Fibroblast of the aortic adventitia (primary cell): Measurements from ENCODE around the gene ECHS1. TPM values are rescaled to one million over a fixed set of nuclear protein-coding genes. Genes with fewer than 3 reads are reported as not detected.
"Not testable (repeated sequence)": the region's sequence is repeated elsewhere in the genome, so short reads cannot be mapped to it uniquely, and the experiment has no call there.

ENCODE experiments used
- DNase-seq: peaks from one replicate; pipeline ENCODE4 v3.0.0-alpha.2; 2010; ENCODE audit warnings: low read depth
- H3K4me3 ChIP-seq: 2 replicates; pipeline ENCODE4 v1.5.1; 2011; ENCODE audit warnings: low read depth, mild to moderate bottlenecking, control low read depth, low read length, moderate library complexity
- CTCF ChIP-seq: IDR thresholded peaks from 2 replicates; pipeline ENCODE4 v1.5.1; 2011; ENCODE audit warnings: mild to moderate bottlenecking, low read length, control low read depth, inconsistent platforms; ENCODE audit not compliant: insufficient read depth
- total RNA-seq: library from RNA; depleted of rRNA; stranded (reverse); fragments of >200 nt; gene quantifications from 2 replicates; pipeline ENCODE4 v1.2.3, GENCODE V29; 2012; ENCODE audit warnings: low replicate concordance

Gene ECHS1
- total RNA-seq, 1 donor = 47.3 TPM

GRCh38 chr10:133391249-133391635 is 18.1 kb upstream of the ECHS1 start:
- no peak for TF ChIP-seq CTCF
- DNase-seq = no peak
- H3K4me3 ChIP-seq = no peak overlapping the region

- no peak overlapping the region for H3K4me3 ChIP-seq
- TF ChIP-seq CTCF = no peak
- no peak for DNase-seq
Measured at GRCh38 chr10:133390597-133391248, 17.6 kb upstream of the ECHS1 start.

GRCh38 chr10:133388973-133389818 is 16.0 kb upstream of the ECHS1 start:
- TF ChIP-seq CTCF = no peak
- H3K4me3 ChIP-seq = no peak overlapping the region
- DNase-seq = no peak

- TF ChIP-seq CTCF = no peak
- no peak for DNase-seq
- H3K4me3 ChIP-seq = no peak overlapping the region
Measured at GRCh38 chr10:133388236-133388972, 15.2 kb upstream of the ECHS1 start.

- not testable (repeated sequence) for DNase-seq, H3K4me3 ChIP-seq
Measured at GRCh38 chr10:133386951-133387350, 13.8 kb upstream of the ECHS1 start.

- DNase-seq = no peak
- no peak overlapping the region for H3K4me3 ChIP-seq
Measured at GRCh38 chr10:133385214-133385613, 12.1 kb upstream of the ECHS1 start.

More at GRCh38 chr10:133385214-133385613, 12.1 kb upstream of the ECHS1 start:
- TF ChIP-seq CTCF = no peak
